Fibroblast of lung (primary cell): ENCODE measurements around the gene ITGB4. TPM values are rescaled to one million over a fixed set of nuclear protein-coding genes. Genes with fewer than 3 reads are reported as not detected.

Experiments
- DNase-seq, 2 donors: peaks; one replicate each; pipeline versions ENCODE4 v3.0.0 to v3.0.0-alpha.2; 2010; ENCODE audit warnings: low read depth in 2 of 2
- H2AFZ ChIP-seq: 2 replicates; pipeline ENCODE4 v1.5.1; 2012; ENCODE audit warnings: low read length, control low read depth, inconsistent platforms
- H3K27ac ChIP-seq: 2 replicates; pipeline ENCODE4 v1.5.1; 2011; ENCODE audit warnings: low read length, control low read depth; ENCODE audit not compliant: insufficient read depth
- H3K27me3 ChIP-seq: 2 replicates; pipeline ENCODE4 v1.5.1; 2011; ENCODE audit warnings: mild to moderate bottlenecking, low read length; ENCODE audit not compliant: control insufficient read depth, insufficient read depth
- H3K36me3 ChIP-seq: 2 replicates; pipeline ENCODE4 v1.5.1; 2011; ENCODE audit warnings: low read length; ENCODE audit not compliant: control insufficient read depth, insufficient read depth
- H3K4me1 ChIP-seq: 2 replicates; pipeline ENCODE4 v1.5.1; 2011; ENCODE audit warnings: low read length; ENCODE audit not compliant: control insufficient read depth, insufficient read depth; ENCODE audit errors: extremely low read depth
- H3K4me2 ChIP-seq: 2 replicates; pipeline ENCODE4 v1.5.1; 2011; ENCODE audit warnings: low read length, control low read depth; ENCODE audit not compliant: insufficient read depth; ENCODE audit errors: extremely low read depth
- H3K4me3 ChIP-seq, 4 experiments: fragments of 200-600 bp in 1 of 4; sonication (generic) in 1 of 4; replicated peaks in 1 of 4; 2 replicates each; pipeline ENCODE4 v1.5.1; 2011 to 2016; ENCODE audit warnings: low read length in 4 of 4, low read depth in 3 of 4, mild to moderate bottlenecking in 3 of 4, control low read depth in 2 of 4, inconsistent platforms in 1 of 4, mixed read lengths in 1 of 4; ENCODE audit not compliant: insufficient read depth in 1 of 4; ENCODE audit errors: control extremely low read depth in 1 of 4
- H3K79me2 ChIP-seq: 2 replicates; pipeline ENCODE4 v1.5.1; 2012; ENCODE audit warnings: mild to moderate bottlenecking, low read length, inconsistent platforms; ENCODE audit not compliant: control insufficient read depth, insufficient read depth
- H3K9ac ChIP-seq: 2 replicates; pipeline ENCODE4 v1.5.1; 2011; ENCODE audit warnings: mild to moderate bottlenecking, low read length, control low read depth; ENCODE audit not compliant: insufficient read depth
- H3K9me3 ChIP-seq: 2 replicates; pipeline ENCODE4 v1.5.1; 2012; ENCODE audit warnings: low read depth, low read length; ENCODE audit not compliant: control insufficient read depth, insufficient read depth
- H4K20me1 ChIP-seq: 2 replicates; pipeline ENCODE4 v1.5.1; 2011; ENCODE audit warnings: low read length; ENCODE audit not compliant: control insufficient read depth, insufficient read depth; ENCODE audit errors: extremely low read depth
- EZH2 ChIP-seq: IDR thresholded peaks from 2 replicates; pipeline ENCODE4 v1.5.1; 2012; ENCODE audit warnings: low read length, control low read depth, mild to moderate bottlenecking; ENCODE audit errors: missing control alignments
- polyA plus RNA-seq, 2 donors: library from polyadenylated mRNA; depleted of rRNA in 1 of 2; stranded (reverse) in 1 of 2; unstranded in 1 of 2; fragments of >200 nt; gene quantifications; 2 replicates each; pipeline ENCODE4 v1.2.1, GENCODE V29; 2011 to 2012; ENCODE audit warnings: missing spikeins in 1 of 2
- total RNA-seq: library from RNA; depleted of rRNA; stranded (reverse); fragments of >200 nt; gene quantifications from 2 replicates; pipeline ENCODE4 v1.2.1, GENCODE V29; 2014
- TF ChIP-seq, protein P1 (sequence below), 2 donors: IDR thresholded peaks in 1 of 2; conservative IDR thresholded peaks in 1 of 2; 1 replicate in 1 of 2; 2 replicates in 1 of 2; pipeline ENCODE4 v1.5.1; 2011 to 2012; ENCODE audit warnings: low read length in 2 of 2, control low read depth in 1 of 2, inconsistent platforms in 1 of 2, low read depth in 1 of 2, mild to moderate bottlenecking in 1 of 2

ITGB4 gene
- total and polyA plus RNA-seq, 2 donors (not counting 1 experiment from before 2014, with no cell fraction given), result 0.17 TPM

DNA sequence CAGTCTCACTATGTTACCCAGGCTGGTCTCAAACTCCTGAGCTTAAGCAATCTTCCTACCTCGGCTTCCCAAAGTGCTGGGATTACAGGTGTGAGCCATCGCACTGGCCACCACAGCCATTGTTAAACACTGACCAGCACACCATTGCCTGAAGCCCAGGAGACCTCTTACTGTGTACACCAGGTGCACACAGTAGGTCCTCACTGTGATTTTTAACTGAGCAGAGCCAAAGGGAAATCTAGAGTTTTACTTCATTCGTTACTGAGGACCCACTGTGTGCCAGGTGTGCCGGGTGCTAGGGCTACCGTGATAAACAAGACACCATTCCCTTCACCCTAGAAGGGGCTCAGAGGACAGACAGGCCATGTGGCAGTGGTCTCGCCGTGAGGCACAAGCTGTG, 4.2 kb downstream of the ITGB4 start:
- H3K9me3 ChIP-seq, result no peaks in the 10 kb centered on the region
- H3K4me1 ChIP-seq, result no peaks in the 10 kb centered on the region
- H3K4me2 ChIP-seq, result no peak overlapping the region
- no peak overlapping the region for H2AFZ ChIP-seq
- no peaks in the 10 kb centered on the region for H4K20me1 ChIP-seq
- H3K4me3 ChIP-seq, result no peak overlapping the region
- no peaks in the 10 kb centered on the region for H3K79me2 ChIP-seq
- H3K27ac ChIP-seq, result no peak overlapping the region
- no peak for DNase-seq
- H3K36me3 ChIP-seq, result no peaks in the 10 kb centered on the region
- no peak overlapping the region for H3K9ac ChIP-seq
- TF ChIP-seq, protein P1, sequence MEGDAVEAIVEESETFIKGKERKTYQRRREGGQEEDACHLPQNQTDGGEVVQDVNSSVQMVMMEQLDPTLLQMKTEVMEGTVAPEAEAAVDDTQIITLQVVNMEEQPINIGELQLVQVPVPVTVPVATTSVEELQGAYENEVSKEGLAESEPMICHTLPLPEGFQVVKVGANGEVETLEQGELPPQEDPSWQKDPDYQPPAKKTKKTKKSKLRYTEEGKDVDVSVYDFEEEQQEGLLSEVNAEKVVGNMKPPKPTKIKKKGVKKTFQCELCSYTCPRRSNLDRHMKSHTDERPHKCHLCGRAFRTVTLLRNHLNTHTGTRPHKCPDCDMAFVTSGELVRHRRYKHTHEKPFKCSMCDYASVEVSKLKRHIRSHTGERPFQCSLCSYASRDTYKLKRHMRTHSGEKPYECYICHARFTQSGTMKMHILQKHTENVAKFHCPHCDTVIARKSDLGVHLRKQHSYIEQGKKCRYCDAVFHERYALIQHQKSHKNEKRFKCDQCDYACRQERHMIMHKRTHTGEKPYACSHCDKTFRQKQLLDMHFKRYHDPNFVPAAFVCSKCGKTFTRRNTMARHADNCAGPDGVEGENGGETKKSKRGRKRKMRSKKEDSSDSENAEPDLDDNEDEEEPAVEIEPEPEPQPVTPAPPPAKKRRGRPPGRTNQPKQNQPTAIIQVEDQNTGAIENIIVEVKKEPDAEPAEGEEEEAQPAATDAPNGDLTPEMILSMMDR (conservative IDR thresholded peaks at IDR 0.05 in 1 of 2, IDR thresholded peaks at IDR 0.05 in 1 of 2; ENCODE audit: low read depth in 1 of 2, low read length in 2 of 2), result no peak
- no peak for TF ChIP-seq EZH2
- peaks cover 18% of the 10 kb centered on the region for H3K27me3 ChIP-seq

DNA sequence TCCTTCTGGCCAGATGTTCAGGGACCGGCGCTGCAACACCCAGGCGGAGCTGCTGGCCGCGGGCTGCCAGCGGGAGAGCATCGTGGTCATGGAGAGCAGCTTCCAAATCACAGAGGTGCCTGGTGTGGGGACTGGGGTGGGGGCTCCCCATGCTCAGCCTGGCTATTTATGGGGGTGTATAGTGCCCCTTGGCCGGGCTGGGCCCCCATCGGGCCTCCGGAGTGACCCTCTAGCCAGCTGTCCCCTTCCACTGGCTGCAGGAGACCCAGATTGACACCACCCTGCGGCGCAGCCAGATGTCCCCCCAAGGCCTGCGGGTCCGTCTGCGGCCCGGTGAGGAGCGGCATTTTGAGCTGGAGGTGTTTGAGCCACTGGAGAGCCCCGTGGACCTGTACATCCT, 6.1 kb downstream of the ITGB4 start:
- Histone ChIP-seq H3K79me2 (no peaks in the 10 kb centered on the region), H3K9me3 (no peaks in the 10 kb centered on the region)

DNA sequence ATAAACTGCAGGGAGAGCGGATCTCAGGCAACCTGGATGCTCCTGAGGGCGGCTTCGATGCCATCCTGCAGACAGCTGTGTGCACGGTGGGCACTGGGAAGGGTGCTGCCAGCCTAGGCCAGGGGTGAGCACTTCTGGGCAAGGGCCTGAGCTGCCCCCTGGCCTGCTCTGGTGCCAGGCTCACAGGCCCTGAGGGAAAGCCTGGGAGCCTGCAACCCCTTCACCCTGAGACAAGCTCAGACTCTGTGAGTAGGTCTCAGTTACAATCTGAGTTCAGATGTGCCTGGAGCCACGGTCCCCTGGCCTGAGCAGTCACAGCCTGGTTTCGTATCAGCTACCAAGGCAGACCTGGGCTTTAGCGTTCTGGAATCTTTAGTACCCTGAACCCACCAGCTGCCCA, 8.1 kb downstream of the ITGB4 start:
- Histone ChIP-seq H3K4me2 (no peak overlapping the region), H3K9ac (no peak overlapping the region), H3K4me3 (no peak overlapping the region), H3K27ac (no peak overlapping the region), H3K79me2 (no peaks in the 10 kb centered on the region), H3K9me3 (no peaks in the 10 kb centered on the region), H4K20me1 (no peaks in the 10 kb centered on the region), H3K4me1 (no peaks in the 10 kb centered on the region), H3K36me3 (no peaks in the 10 kb centered on the region), H3K27me3 (no peaks in the 10 kb centered on the region), H2AFZ (no peak overlapping the region)
- DNase-seq, result no peak
- TF ChIP-seq, protein P1 (conservative IDR thresholded peaks at IDR 0.05 in 1 of 2, IDR thresholded peaks at IDR 0.05 in 1 of 2; ENCODE audit: low read depth in 1 of 2, low read length in 2 of 2), result no peak
- TF ChIP-seq EZH2, result no peak

More for the DNA sequence above, 6.1 kb downstream of the ITGB4 start:
- peaks cover 3% of the 10 kb centered on the region for H3K27me3 ChIP-seq
- H3K27ac ChIP-seq, result no peak overlapping the region
- no peaks in the 10 kb centered on the region for H4K20me1 ChIP-seq
- no peak for DNase-seq
- TF ChIP-seq EZH2, result no peak
- TF ChIP-seq, protein P1 (conservative IDR thresholded peaks at IDR 0.05 in 1 of 2, IDR thresholded peaks at IDR 0.05 in 1 of 2; ENCODE audit: low read depth in 1 of 2, low read length in 2 of 2), result no peak
- no peak overlapping the region for H3K9ac ChIP-seq
- no peak overlapping the region for H3K4me2 ChIP-seq
- no peaks in the 10 kb centered on the region for H3K36me3 ChIP-seq
- no peak overlapping the region for H2AFZ ChIP-seq
- H3K4me1 ChIP-seq, result no peaks in the 10 kb centered on the region
- H3K4me3 ChIP-seq, result no peak overlapping the region
